Epithelial cell of proximal tubule (primary cell): ENCODE data around the gene RASAL1. TPM values are rescaled to one million over a fixed set of nuclear protein-coding genes. Genes with fewer than 3 reads are reported as not detected.

Source experiments
- DNase-seq: peaks from one replicate; pipeline ENCODE4 v3.0.0-alpha.2; 2011; ENCODE audit warnings: low read depth
- H3K4me3 ChIP-seq: 2 replicates; pipeline ENCODE4 v1.5.1; 2011; ENCODE audit warnings: low read depth, mild to moderate bottlenecking, low read length
- CTCF ChIP-seq: conservative IDR thresholded peaks from 2 replicates; pipeline ENCODE4 v1.5.1; 2012; ENCODE audit warnings: low read depth, mild to moderate bottlenecking, low read length
- total RNA-seq: library from RNA; depleted of rRNA; stranded (reverse); fragments of >200 nt; gene quantifications from 2 replicates; pipeline ENCODE4 v1.2.3, GENCODE V29; 2015

RASAL1 gene
- total RNA-seq, 1 donor from 2014 or later = 2.0 TPM

- DNase-seq = no peak
- peak; percentile 87 for TF ChIP-seq CTCF
- no peak overlapping the region for H3K4me3 ChIP-seq
Measured at GRCh38 chr12:113049976-113050742, 85.4 kb downstream of the RASAL1 start.

Other genes starting within 250 kb of the RASAL1 start
- gene OAS1, start 228.8 kb downstream of the RASAL1 start, total RNA-seq = 2.2 and 6.3 TPM in 2 replicates
- gene OAS3, start 197.3 kb downstream of the RASAL1 start, total RNA-seq = 23.3 and 24.4 TPM in 2 replicates
- gene OAS2, start 157.2 kb downstream of the RASAL1 start, total RNA-seq = 2.5 TPM in 1 of 2 replicates, not detected in the other
- not detected in 2 replicates for gene DTX1, start 79.0 kb downstream of the RASAL1 start, total RNA-seq
- not detected in 2 replicates for gene CFAP73, start 14.0 kb upstream of the RASAL1 start, total RNA-seq
- gene DDX54, start 49.7 kb upstream of the RASAL1 start, total RNA-seq = 97.7 and 112 TPM in 2 replicates
- gene RITA1, start 50.0 kb upstream of the RASAL1 start, total RNA-seq = 26.6 and 37.1 TPM in 2 replicates
- gene TPCN1, start 85.7 kb upstream of the RASAL1 start, total RNA-seq = 16.9 and 32.0 TPM in 2 replicates
- gene SLC8B1, start 199.3 kb upstream of the RASAL1 start, total RNA-seq = 26.0 and 26.6 TPM in 2 replicates
- 15.6 and 20.1 TPM in 2 replicates for gene PLBD2, start 222.8 kb upstream of the RASAL1 start, total RNA-seq